ENCODE measurements around the gene RPA3. TPM values are rescaled to one million over a fixed set of nuclear protein-coding genes. Genes with fewer than 3 reads are reported as not detected.
"Not testable (repeated sequence)": the region's sequence is repeated elsewhere in the genome, so short reads cannot be mapped to it uniquely, and the experiment has no call there.

Gene RPA3
- total RNA-seq, 1 donor from 2014 or later: 10.9 TPM

GRCh38 chr7:7696458-7697119 lies 21.8 kb downstream of the RPA3 start:
- no peak for DNase-seq (ENCODE audit: extremely low read depth, low read depth, low spot score)

DNA sequence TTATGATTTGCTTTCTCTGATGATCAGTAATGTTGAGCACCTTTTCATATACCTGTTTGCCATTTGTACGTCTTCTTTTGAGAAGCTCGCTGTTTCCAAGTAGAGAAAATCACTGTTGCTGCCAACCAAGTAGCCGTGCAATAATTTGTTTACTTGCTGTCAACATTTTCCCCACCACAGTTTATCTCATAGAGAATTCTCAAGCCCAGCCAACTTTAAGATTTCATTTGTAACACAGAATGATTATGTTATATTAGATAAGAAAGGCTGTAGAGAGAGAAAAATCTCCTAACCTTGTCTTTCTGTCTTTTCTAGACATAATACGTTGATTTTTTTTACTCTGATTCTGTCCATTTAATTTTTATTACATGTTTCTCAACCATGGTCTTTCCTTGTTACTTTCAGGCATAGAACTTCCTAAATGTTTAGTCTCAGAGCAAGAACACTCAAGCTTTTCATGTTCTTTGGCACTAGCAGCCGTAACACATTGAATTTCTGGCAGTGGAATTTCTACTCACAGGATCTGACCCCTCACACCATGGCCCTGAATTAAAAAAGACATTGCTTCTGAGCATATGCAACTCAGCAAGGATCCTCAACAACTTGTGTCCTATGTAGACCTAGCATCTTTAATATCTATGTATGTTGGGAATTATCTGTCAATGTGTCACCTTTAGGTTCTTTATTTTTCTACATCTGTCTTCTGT lies 23.1 kb downstream of the RPA3 start:
- no peak for DNase-seq (ENCODE audit: extremely low read depth, low read depth, low spot score)

DNA sequence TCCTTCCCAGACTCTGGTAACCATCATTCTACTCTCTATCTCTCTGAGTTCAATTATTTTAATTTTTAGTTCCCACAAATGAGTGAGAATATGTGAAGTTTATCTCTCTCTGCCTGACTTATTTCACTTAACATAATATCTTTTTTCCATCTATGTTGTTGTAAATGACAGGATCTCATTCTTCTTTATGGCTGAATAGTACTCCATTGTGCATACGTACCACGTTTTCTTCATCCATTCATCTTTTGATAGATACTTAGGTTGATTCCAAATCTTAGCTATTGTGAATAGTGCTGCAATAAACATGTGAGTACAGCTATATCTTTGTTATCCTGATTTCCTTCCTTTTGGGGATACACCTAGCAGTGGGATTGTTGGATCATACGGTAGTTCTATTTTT lies 23.9 kb downstream of the RPA3 start:
- DNase-seq (ENCODE audit: extremely low read depth, low read depth, low spot score): no peak

DNA sequence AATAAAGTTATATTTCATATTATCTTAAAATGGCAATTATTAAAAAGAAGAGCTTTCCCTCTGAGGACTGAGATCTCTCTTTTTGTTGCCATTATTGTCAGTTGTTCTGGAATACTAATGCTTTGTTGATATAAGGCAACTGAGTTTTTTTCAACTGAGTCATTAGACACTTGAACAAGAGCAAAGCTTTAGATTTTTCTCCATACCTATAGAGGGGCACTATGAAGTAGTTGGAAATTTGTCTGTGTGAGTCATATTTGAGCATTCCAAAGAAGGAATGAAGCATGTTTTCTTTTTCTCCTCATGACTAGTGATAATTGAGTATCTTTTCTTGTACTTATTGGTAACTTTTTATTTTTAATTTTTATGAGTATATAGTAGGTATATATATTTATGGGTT lies 24.5 kb downstream of the RPA3 start:
- DNase-seq (ENCODE audit: extremely low read depth, low read depth, low spot score): peak; percentile 33

GRCh38 chr7:7688956-7689355 lies 29.5 kb downstream of the RPA3 start:
- no peak for DNase-seq (ENCODE audit: extremely low read depth, low read depth, low spot score)

DNA sequence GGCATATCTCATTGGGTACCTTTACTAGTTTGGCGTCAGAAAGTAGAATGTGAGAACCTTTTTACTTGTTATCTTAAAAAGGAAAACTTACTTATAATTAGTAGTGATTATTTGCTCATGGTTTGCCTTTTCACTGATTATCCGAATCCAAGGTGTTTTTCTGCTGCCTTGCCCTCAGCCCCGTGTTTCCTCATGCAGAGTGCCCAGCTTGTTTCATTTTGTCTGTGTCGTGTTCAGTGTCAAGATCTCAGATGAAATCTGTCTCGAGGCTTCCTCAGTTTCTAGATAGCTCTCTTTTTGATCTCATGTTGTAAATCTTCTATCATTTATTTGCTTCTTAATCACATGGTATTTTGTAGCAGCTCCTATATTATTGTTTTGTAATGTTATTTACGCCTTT lies 30.1 kb downstream of the RPA3 start:
- no peak for DNase-seq (ENCODE audit: extremely low read depth, low read depth, low spot score)

GRCh38 chr7:7687800-7688199 lies 30.6 kb downstream of the RPA3 start:
- no peak for DNase-seq (ENCODE audit: extremely low read depth, low read depth, low spot score)

GRCh38 chr7:7686811-7687508 lies 31.4 kb downstream of the RPA3 start:
- no peak for DNase-seq (ENCODE audit: extremely low read depth, low read depth, low spot score)

DNA sequence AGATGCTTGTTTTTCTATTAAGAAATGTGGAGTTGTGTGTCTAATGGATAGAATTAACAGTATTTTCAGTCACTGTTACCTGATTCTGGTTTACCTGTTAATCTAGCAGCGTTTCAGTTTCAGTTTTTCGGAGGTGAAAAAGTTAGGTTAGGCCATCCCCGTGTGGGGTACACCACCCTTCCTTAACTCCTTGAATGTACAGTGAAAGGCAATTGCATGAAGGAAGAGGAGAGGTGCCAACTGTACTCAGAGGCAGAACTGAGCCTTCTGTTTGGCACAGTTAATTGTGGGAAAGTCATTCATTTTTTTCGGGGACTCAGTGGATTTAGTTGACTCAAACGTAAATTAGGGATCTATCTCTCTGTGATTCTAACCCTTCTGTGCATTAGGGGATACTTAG lies 35.5 kb downstream of the RPA3 start:
- no peak for DNase-seq (ENCODE audit: extremely low read depth, low read depth, low spot score)

- DNase-seq (ENCODE audit: extremely low read depth, low read depth, low spot score): no peak
Observed at GRCh38 chr7:7681936-7682329, 36.5 kb downstream of the RPA3 start.

DNA sequence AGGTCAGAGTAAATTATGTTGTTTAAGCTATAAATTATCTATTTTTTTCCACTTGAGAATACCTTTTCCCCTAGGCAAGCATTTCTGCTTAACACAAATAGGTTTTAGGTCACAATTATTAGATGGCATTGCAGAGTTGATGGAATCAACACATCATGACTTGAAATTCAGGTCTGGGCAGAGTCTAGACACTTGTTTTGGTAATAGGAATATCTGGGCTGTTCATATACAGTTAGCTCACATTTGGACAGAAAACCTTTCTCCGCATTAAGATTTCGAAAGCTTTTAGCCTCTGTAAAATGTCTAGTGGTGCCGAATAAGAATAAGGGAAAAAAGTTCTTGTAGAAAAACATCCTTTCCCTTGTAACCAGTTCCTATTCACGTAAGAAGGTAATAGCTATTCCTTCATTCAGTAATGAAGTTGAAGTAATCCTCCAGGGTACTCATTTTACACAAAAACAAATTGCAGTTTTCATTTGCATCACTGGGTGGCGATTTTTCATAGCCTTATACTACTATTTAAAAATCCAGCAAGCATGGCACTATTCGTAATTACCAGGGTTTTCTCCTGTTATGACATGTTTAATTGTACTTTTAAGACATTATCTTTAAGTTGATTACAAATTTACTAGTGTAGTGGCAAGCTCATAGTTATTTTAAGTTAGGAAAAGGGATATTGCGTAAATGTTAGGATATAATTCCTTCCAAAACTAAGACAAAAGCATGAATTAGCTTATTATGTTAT lies 37.0 kb downstream of the RPA3 start:
- peak; percentile 52 for DNase-seq (ENCODE audit: extremely low read depth, low read depth, low spot score)

DNA sequence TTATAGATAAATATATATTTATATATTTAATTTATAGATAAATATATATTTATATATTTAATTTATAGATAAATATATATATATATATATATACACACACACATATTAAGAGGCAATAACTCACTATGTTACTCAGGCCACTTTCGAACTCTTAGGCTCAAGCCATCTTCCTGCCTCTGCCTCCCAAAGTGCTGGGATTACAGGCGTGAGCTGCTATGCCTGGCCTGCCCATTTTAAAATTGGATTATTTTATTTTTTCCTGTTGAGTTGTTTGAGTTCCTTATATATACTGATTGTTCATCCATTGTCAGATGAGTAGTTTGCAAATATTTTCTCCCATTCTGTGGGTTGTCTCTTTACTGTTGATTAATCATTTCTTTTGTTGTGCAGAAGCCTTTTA lies 38.8 kb downstream of the RPA3 start:
- not testable (repeated sequence) for DNase-seq (ENCODE audit: extremely low read depth, low read depth, low spot score)

- DNase-seq (ENCODE audit: extremely low read depth, low read depth, low spot score): no peak
Observed at GRCh38 chr7:7675686-7676085, 42.7 kb downstream of the RPA3 start.

DNA sequence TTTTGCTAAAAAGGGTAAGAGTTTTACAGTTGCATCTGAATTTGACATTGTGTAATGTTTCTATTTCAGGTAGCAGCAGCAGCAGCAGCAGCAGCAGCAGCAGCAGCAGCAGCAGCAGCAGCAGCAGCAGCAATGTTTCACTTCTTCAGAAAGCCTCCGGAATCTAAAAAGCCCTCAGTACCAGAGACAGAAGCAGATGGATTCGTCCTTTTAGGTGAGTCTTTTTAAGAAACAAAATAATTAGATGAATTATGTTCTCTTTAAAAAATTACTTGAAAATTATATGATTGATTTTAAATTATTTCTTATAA lies 45.2 kb downstream of the RPA3 start:
- DNase-seq (ENCODE audit: extremely low read depth, low read depth, low spot score): no peak

GRCh38 chr7:7672545-7673239 lies 45.7 kb downstream of the RPA3 start:
- no peak for DNase-seq (ENCODE audit: extremely low read depth, low read depth, low spot score)

GRCh38 chr7:7671361-7671760 lies 47.0 kb downstream of the RPA3 start:
- DNase-seq (ENCODE audit: extremely low read depth, low read depth, low spot score): no peak

- no peak for DNase-seq (ENCODE audit: extremely low read depth, low read depth, low spot score)
Observed at GRCh38 chr7:7670490-7670889, 47.9 kb downstream of the RPA3 start.

- no peak for DNase-seq (ENCODE audit: extremely low read depth, low read depth, low spot score)
Observed at GRCh38 chr7:7668706-7669105, 49.7 kb downstream of the RPA3 start.

- DNase-seq (ENCODE audit: extremely low read depth, low read depth, low spot score): no peak
Observed at GRCh38 chr7:7667187-7667586, 51.2 kb downstream of the RPA3 start.

DNA sequence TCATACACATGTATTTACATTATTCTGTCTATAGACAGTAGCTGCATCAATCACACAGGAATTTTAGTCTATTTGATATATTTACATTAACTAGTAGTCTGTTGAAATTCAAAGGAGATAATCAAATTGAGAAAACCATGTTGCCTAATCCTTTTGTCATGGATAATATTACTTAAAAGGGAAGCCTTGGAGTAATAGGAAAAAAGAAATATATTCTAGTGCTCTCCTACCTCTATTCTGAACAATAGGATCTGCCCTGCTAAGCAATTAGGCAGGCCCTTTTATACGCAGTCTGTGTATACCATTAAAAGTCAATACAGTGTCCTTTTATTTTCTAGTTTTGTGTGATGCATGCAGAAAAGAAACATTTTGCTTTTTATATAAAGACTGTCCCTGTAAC lies 53.4 kb downstream of the RPA3 start:
- no peak for DNase-seq (ENCODE audit: extremely low read depth, low read depth, low spot score)

- no peak for DNase-seq (ENCODE audit: extremely low read depth, low read depth, low spot score)
Observed at GRCh38 chr7:7664291-7664690, 54.1 kb downstream of the RPA3 start.
